C4-2B (cell line): Measurements from ENCODE around the gene CASQ2.

Experiments
- CTCF ChIP-seq: fragments of 450-650 bp; conservative IDR thresholded peaks from 2 replicates; pipeline ENCODE4 v1.5.1; 2017; ENCODE audit warnings: mild to moderate bottlenecking
- ZFX ChIP-seq: fragments of 450-650 bp; IDR thresholded peaks from 2 replicates; pipeline ENCODE4 v1.6.1; 2017

GRCh38 chr1:115726161-115726560 lies 42.4 kb downstream of the CASQ2 start:
- no peak for TF ChIP-seq CTCF
- TF ChIP-seq ZFX, result no peak
